ENCODE results near the gene PPRC1.
A peak's percentile ranks its signal among the peaks of the same experiment; 100 is the strongest.

PPRC1 gene, protein sequence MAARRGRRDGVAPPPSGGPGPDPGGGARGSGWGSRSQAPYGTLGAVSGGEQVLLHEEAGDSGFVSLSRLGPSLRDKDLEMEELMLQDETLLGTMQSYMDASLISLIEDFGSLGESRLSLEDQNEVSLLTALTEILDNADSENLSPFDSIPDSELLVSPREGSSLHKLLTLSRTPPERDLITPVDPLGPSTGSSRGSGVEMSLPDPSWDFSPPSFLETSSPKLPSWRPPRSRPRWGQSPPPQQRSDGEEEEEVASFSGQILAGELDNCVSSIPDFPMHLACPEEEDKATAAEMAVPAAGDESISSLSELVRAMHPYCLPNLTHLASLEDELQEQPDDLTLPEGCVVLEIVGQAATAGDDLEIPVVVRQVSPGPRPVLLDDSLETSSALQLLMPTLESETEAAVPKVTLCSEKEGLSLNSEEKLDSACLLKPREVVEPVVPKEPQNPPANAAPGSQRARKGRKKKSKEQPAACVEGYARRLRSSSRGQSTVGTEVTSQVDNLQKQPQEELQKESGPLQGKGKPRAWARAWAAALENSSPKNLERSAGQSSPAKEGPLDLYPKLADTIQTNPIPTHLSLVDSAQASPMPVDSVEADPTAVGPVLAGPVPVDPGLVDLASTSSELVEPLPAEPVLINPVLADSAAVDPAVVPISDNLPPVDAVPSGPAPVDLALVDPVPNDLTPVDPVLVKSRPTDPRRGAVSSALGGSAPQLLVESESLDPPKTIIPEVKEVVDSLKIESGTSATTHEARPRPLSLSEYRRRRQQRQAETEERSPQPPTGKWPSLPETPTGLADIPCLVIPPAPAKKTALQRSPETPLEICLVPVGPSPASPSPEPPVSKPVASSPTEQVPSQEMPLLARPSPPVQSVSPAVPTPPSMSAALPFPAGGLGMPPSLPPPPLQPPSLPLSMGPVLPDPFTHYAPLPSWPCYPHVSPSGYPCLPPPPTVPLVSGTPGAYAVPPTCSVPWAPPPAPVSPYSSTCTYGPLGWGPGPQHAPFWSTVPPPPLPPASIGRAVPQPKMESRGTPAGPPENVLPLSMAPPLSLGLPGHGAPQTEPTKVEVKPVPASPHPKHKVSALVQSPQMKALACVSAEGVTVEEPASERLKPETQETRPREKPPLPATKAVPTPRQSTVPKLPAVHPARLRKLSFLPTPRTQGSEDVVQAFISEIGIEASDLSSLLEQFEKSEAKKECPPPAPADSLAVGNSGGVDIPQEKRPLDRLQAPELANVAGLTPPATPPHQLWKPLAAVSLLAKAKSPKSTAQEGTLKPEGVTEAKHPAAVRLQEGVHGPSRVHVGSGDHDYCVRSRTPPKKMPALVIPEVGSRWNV (N-terminal part only)

DNA sequence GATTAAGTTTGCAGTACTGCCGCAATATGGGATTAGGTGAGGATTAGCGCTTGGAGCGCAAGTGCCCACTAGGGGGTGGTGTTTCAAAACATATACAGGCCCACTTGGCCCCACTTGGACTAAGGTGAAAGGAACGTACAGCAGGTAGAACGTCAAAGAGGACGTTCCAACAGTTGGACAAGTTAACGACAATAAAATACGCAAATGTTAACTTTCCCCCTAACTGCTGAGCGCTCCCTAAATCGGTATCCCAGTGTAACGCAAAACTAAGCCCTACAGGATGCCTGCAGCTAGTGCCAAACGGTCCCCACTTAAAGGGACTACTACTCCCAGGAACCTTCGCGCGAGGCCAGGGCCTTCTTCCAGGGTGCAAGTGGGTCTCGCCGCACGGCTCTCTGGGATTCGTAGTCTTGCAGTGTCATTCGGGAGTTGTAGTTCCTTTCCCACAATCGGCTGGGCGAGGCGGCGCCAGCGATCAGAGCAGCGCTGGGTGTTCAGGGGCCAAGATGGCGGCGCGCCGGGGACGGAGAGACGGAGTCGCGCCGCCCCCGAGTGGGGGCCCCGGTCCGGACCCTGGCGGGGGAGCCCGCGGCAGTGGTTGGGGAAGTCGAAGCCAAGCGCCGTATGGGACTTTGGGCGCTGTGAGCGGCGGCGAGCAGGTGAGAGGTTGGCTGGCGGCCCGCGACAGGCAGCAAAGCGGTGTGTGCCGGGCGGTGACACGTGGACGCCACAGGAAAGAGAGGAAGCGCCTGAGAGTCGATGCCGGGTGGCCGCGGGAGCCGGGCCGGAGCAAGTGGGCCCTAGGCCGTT, at the start of gene PPRC1:
Gene PPRC1 (plus strand): TSS at position 478 of the 810 bp plus-strand sequence. CDS start 29 bp downstream, at position 507.
- peak within 1 kb of the TSS; percentile 91 for H3K4me3 ChIP-seq (ENCODE audit: control insufficient read depth, low read depth, low read length)
- DNase-seq (ENCODE audit: low read depth), result peak; percentile 96
- TF ChIP-seq, protein P1, sequence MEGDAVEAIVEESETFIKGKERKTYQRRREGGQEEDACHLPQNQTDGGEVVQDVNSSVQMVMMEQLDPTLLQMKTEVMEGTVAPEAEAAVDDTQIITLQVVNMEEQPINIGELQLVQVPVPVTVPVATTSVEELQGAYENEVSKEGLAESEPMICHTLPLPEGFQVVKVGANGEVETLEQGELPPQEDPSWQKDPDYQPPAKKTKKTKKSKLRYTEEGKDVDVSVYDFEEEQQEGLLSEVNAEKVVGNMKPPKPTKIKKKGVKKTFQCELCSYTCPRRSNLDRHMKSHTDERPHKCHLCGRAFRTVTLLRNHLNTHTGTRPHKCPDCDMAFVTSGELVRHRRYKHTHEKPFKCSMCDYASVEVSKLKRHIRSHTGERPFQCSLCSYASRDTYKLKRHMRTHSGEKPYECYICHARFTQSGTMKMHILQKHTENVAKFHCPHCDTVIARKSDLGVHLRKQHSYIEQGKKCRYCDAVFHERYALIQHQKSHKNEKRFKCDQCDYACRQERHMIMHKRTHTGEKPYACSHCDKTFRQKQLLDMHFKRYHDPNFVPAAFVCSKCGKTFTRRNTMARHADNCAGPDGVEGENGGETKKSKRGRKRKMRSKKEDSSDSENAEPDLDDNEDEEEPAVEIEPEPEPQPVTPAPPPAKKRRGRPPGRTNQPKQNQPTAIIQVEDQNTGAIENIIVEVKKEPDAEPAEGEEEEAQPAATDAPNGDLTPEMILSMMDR (IDR thresholded peaks at IDR 0.05; ENCODE audit: control insufficient read depth, insufficient read depth, low read depth, low read length, missing control alignments), result peak; percentile 82

DNA sequence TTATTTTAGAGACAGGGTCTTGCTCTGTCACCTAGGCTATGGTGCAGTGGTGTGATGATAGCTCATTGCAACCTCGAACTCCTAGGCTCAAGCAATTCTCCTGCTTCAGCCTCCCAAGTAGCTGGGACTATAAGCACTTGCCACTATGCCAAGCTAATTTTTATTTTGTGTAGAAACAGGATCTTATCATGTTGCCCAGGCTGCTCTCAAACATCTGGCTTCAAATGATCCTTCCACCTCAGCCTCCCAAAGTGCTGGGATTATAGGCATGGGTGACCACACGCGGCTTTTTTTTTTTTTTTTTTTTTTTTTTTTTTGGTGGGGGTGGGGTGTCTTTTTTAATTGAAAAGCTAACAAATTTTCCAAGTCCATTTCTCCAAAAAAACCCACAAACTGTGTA, 49.3 kb upstream of the PPRC1 start:
- H3K4me3 ChIP-seq (ENCODE audit: control insufficient read depth, low read depth, low read length), result no peak overlapping the region
- TF ChIP-seq, protein P1 (IDR thresholded peaks at IDR 0.05; ENCODE audit: control insufficient read depth, insufficient read depth, low read depth, low read length, missing control alignments), result no peak
- no peak for DNase-seq (ENCODE audit: low read depth)

GRCh38 chr10:102085336-102085735, 47.5 kb upstream of the PPRC1 start:
- H3K4me3 ChIP-seq (ENCODE audit: control insufficient read depth, low read depth, low read length), result no peak overlapping the region
- TF ChIP-seq, protein P1 (IDR thresholded peaks at IDR 0.05; ENCODE audit: control insufficient read depth, insufficient read depth, low read depth, low read length, missing control alignments), result no peak
- DNase-seq (ENCODE audit: low read depth), result no peak

DNA sequence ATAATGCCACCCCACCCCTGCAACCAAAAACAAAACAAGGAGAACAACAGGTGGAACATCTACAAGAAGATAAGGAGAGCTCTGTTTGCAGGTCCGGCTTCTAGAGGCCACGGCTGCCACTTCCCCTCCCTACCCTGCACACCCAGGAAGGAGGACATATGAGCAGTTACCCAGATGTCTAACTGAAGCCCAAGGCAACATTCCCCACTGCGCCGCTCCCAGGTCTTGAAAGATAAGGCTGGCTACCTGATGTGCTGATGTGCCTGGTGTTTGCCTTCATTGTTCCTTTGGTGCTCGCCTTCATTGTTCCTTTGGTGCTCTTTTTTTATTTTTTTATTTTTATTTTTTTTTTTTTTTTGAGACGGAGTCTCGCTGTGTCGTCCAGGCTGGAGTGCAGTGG, 46.6 kb upstream of the PPRC1 start:
- DNase-seq (ENCODE audit: low read depth), result no peak
- no peak overlapping the region for H3K4me3 ChIP-seq (ENCODE audit: control insufficient read depth, low read depth, low read length)
- TF ChIP-seq, protein P1 (IDR thresholded peaks at IDR 0.05; ENCODE audit: control insufficient read depth, insufficient read depth, low read depth, low read length, missing control alignments), result no peak

- H3K4me3 ChIP-seq (ENCODE audit: control insufficient read depth, low read depth, low read length), result no peak overlapping the region
- no peak for DNase-seq (ENCODE audit: low read depth)
- TF ChIP-seq, protein P1 (IDR thresholded peaks at IDR 0.05; ENCODE audit: control insufficient read depth, insufficient read depth, low read depth, low read length, missing control alignments), result no peak
Observed at GRCh38 chr10:102090772-102091171, 42.1 kb upstream of the PPRC1 start.
